ENCODE results near the gene IYD. TPM values are rescaled to one million over a fixed set of nuclear protein-coding genes. Genes with fewer than 3 reads are reported as not detected.

The IYD gene
- total RNA-seq, 2 experiments from 2014 or later: not detected

- no peaks in the 10 kb centered on the region for H3K27me3 Mint-ChIP-seq
- no peaks in the 10 kb centered on the region for H3K36me3 Mint-ChIP-seq (ENCODE audit: low read depth)
Measured at GRCh38 chr6:150366118-150366778, 2.6 kb upstream of the IYD start.

GRCh38 chr6:150369408-150369807 lies 596 bp downstream of the IYD start:
- Histone ChIP-seq H3K9me3 (ENCODE audit: control insufficient read depth in 1 of 2, insufficient read depth in 1 of 2, low read length in 2 of 2) (no peaks in the 10 kb centered on the region), H3K27me3 (ENCODE audit: control insufficient read depth in 1 of 2, insufficient read depth in 2 of 2, low read length in 2 of 2) (no peaks in the 10 kb centered on the region), H3K4me3 (ENCODE audit: low read length) (no peak overlapping the region), H3K4me1 (ENCODE audit: insufficient read depth, low read length) (no peaks in the 10 kb centered on the region), H3K27ac (ENCODE audit: low read depth in 1 of 2, low read length in 2 of 2) (no peak overlapping the region), H3K36me3 (ENCODE audit: insufficient read depth, low read length) (no peaks in the 10 kb centered on the region)
- POLR2A ChIA-PET: no interaction called here
- intact Hi-C loops (cut with DNase I, micrococcal nuclease): no loop called here
- H3K36me3 Mint-ChIP-seq (ENCODE audit: low read depth): no peaks in the 10 kb centered on the region
- no peaks in the 10 kb centered on the region for H3K4me1 Mint-ChIP-seq (ENCODE audit: low read depth)
- H3K27me3 Mint-ChIP-seq: peaks cover 9% of the 10 kb centered on the region
- TF ChIP-seq CTCF (IDR thresholded peaks at IDR 0.05): no peak
- ATAC-seq (ENCODE audit: poor library complexity) (no peak), DNase-seq (no peak)
- H3K4me3 Mint-ChIP-seq: no peak overlapping the region
- no peaks in the 10 kb centered on the region for H3K9me3 Mint-ChIP-seq
- CTCF ChIA-PET: no interaction called here
- no peak overlapping the region for H3K27ac Mint-ChIP-seq

More at GRCh38 chr6:150366118-150366778, 2.6 kb upstream of the IYD start:
- DNase-seq (no peak), ATAC-seq (ENCODE audit: poor library complexity) (no peak)
- no peak for TF ChIP-seq CTCF (IDR thresholded peaks at IDR 0.05)
- ChIA-PET POLR2A (no interaction called here), CTCF (no interaction called here)
- H3K27ac ChIP-seq (ENCODE audit: low read depth in 1 of 2, low read length in 2 of 2): no peak overlapping the region
- no peaks in the 10 kb centered on the region for H3K36me3 ChIP-seq (ENCODE audit: insufficient read depth, low read length)
- H3K4me1 ChIP-seq (ENCODE audit: insufficient read depth, low read length): no peaks in the 10 kb centered on the region
- Mint-ChIP-seq H3K4me3 (no peak overlapping the region), H3K27ac (no peak overlapping the region), H3K4me1 (ENCODE audit: low read depth) (no peaks in the 10 kb centered on the region), H3K9me3 (no peaks in the 10 kb centered on the region)
- no peaks in the 10 kb centered on the region for H3K27me3 ChIP-seq (ENCODE audit: control insufficient read depth in 1 of 2, insufficient read depth in 2 of 2, low read length in 2 of 2)
- no peak overlapping the region for H3K4me3 ChIP-seq (ENCODE audit: low read length)
- intact Hi-C loops (cut with DNase I, micrococcal nuclease): no loop called here
- no peaks in the 10 kb centered on the region for H3K9me3 ChIP-seq (ENCODE audit: control insufficient read depth in 1 of 2, insufficient read depth in 1 of 2, low read length in 2 of 2)

GRCh38 chr6:150370112-150370511 lies 1.3 kb downstream of the IYD start:
- DNase-seq (no peak), ATAC-seq (ENCODE audit: poor library complexity) (no peak)
- POLR2A ChIA-PET: no interaction called here
- no peak for TF ChIP-seq CTCF (IDR thresholded peaks at IDR 0.05)
- no peaks in the 10 kb centered on the region for H3K9me3 ChIP-seq (ENCODE audit: control insufficient read depth in 1 of 2, insufficient read depth in 1 of 2, low read length in 2 of 2)
- Mint-ChIP-seq H3K4me3 (no peak overlapping the region), H3K9me3 (no peaks in the 10 kb centered on the region), H3K4me1 (ENCODE audit: low read depth) (no peaks in the 10 kb centered on the region), H3K27ac (no peak overlapping the region), H3K36me3 (ENCODE audit: low read depth) (no peaks in the 10 kb centered on the region), H3K27me3 (peaks cover 9% of the 10 kb centered on the region)
- H3K27ac ChIP-seq (ENCODE audit: low read depth in 1 of 2, low read length in 2 of 2): no peak overlapping the region
- CTCF ChIA-PET: no interaction called here
- no peaks in the 10 kb centered on the region for H3K4me1 ChIP-seq (ENCODE audit: insufficient read depth, low read length)
- no peak overlapping the region for H3K4me3 ChIP-seq (ENCODE audit: low read length)
- H3K27me3 ChIP-seq (ENCODE audit: control insufficient read depth in 1 of 2, insufficient read depth in 2 of 2, low read length in 2 of 2): no peaks in the 10 kb centered on the region
- intact Hi-C loops (cut with DNase I, micrococcal nuclease): no loop called here
- H3K36me3 ChIP-seq (ENCODE audit: insufficient read depth, low read length): no peaks in the 10 kb centered on the region

Measured in CD4-positive, alpha-beta T cell (primary cell).